ENCODE measurements around the gene DLGAP1. TPM values are rescaled to one million over a fixed set of nuclear protein-coding genes. Genes with fewer than 3 reads are reported as not detected.

The DLGAP1 gene
- total RNA-seq, 1 donor from 2014 or later, result 2.0 TPM

DNA sequence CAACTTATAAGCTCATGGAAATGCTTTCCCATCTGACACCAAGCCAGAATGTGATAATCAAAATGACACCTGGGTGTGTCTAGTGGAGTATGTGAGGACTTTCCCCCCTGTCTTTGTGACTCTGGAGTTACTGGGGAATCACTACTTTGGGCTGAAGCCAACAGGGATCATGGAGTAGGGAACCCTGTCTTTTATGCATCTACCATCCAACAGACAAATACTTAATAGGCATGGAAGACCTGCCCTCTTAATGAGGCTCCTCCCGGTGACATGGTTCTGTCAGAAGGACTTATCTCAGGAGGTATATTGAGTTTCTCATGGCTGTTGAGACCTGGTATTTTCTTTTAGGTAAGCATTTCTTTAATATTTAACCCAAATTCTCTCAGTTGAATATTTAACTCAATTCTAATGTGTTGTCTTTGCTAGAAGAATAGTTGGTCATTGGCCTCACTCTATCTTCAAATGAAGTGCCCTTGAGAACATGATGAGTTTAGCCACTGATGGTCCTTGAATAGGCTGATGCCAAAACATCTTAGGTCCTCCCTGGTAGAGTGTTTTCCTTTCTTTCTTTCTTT lies 963.0 kb downstream of the DLGAP1 start:
- no peak for DNase-seq (ENCODE audit: low spot score in 2 of 2)
- TF ChIP-seq, protein P1, sequence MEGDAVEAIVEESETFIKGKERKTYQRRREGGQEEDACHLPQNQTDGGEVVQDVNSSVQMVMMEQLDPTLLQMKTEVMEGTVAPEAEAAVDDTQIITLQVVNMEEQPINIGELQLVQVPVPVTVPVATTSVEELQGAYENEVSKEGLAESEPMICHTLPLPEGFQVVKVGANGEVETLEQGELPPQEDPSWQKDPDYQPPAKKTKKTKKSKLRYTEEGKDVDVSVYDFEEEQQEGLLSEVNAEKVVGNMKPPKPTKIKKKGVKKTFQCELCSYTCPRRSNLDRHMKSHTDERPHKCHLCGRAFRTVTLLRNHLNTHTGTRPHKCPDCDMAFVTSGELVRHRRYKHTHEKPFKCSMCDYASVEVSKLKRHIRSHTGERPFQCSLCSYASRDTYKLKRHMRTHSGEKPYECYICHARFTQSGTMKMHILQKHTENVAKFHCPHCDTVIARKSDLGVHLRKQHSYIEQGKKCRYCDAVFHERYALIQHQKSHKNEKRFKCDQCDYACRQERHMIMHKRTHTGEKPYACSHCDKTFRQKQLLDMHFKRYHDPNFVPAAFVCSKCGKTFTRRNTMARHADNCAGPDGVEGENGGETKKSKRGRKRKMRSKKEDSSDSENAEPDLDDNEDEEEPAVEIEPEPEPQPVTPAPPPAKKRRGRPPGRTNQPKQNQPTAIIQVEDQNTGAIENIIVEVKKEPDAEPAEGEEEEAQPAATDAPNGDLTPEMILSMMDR (IDR thresholded peaks at IDR 0.05), result no peak
- H3K9me3 ChIP-seq, result no peaks in the 10 kb centered on the region
- intact Hi-C loops (cut with DNase I), result no loop called here
- no peaks in the 10 kb centered on the region for H3K36me3 ChIP-seq
- no peaks in the 10 kb centered on the region for H3K27me3 ChIP-seq
- H3K27ac ChIP-seq, result no peak overlapping the region
- H3K4me3 ChIP-seq, result no peak overlapping the region
- H3K4me1 ChIP-seq, result no peaks in the 10 kb centered on the region

DNA sequence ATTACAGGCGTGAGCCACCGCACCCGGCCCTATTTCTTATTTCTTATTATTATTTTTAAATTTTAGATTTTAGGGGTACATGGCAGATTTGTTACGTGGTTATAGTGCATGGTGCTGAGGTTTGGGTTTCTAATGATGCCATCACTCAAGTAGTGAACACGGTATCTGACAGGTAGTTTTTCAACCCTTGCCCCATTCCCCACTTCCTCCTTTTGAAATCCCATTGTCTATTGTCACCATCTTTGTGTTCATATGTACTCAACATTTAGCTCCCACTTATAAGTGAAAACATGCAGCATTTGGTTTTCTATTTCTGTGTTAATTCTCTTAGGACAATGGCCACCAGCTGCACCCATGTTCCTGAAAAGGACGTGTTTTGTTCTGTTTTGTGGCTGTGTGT lies 965.6 kb downstream of the DLGAP1 start:
- no peaks in the 10 kb centered on the region for H3K4me1 ChIP-seq
- no peaks in the 10 kb centered on the region for H3K36me3 ChIP-seq
- H3K27me3 ChIP-seq, result no peaks in the 10 kb centered on the region
- no peak overlapping the region for H3K4me3 ChIP-seq
- intact Hi-C loops (cut with DNase I), result no loop called here
- no peak for DNase-seq (ENCODE audit: low spot score in 2 of 2)
- TF ChIP-seq, protein P1 (IDR thresholded peaks at IDR 0.05), result no peak
- no peaks in the 10 kb centered on the region for H3K9me3 ChIP-seq
- H3K27ac ChIP-seq, result no peak overlapping the region

DNA sequence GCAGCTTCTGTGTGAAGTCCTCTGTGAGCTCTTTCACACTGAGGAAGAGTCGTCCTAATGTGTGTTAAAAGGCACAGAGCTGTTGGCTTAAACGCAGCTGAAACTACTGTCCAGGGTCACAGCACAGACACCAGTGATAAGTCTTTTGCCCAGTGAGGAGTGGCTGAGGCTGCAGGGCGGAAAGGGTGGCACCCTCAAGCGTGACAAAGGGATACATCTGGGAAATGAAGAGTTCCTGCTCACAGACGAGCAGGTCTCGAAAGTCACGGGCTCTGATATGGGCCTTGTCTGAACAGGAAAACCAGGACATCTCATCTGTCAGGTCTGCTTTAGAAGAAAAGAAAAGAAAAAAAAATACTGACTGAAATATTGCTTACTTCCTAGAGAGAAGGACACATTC lies 968.6 kb downstream of the DLGAP1 start:
- no peak for DNase-seq (ENCODE audit: low spot score in 2 of 2)
- H3K27me3 ChIP-seq, result no peaks in the 10 kb centered on the region
- H3K4me3 ChIP-seq, result no peak overlapping the region
- no peaks in the 10 kb centered on the region for H3K4me1 ChIP-seq
- H3K9me3 ChIP-seq, result no peaks in the 10 kb centered on the region
- no peaks in the 10 kb centered on the region for H3K36me3 ChIP-seq
- TF ChIP-seq, protein P1 (IDR thresholded peaks at IDR 0.05), result no peak
- intact Hi-C loops (cut with DNase I), result no loop called here
- H3K27ac ChIP-seq, result no peak overlapping the region

DNA sequence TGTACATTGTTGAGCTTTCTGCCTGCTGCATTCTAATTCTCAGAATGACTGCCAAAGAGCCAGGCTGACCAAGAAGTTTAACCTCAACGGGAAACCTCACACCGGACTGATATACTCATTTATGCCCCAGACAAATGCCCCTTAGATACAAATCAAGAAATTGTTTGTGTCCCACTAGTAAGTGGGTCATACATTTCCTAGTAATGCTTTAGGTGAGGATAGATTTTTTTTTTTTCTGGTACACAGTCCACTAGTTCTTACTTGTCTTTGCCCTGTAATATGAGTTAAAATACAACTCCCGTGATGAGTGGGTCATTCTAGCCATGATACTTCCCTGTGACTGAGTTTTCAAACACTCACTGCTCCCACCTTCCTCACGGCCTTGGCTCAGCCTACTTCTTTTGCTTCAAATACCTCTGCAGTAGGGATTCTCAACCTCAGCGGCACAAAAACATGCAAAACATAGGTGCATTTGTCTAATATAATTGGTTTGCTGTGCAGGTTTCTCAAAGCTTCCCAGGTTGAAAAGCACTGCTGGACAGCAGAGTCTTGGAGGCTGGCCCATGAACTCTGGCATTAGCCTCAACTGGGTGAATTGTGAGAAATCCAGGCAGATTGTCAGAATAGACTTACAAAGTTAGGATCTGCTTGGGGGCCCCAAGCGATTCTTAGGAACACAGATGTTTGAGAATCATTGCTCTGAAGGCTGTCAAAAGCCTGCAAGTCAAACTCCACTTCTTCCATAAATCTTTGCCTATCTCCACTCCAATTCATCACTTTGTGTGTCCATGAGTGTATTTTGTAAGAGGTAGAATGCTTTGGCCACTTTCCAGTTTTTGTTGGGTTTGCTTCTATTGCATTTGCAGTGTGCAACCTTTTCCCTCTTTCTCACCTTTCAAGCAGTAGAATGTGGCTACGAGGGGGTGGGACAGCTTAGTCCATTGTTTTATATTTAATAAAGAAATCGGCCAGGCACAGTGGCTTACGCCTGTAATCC lies 969.7 kb downstream of the DLGAP1 start:
- TF ChIP-seq, protein P1 (IDR thresholded peaks at IDR 0.05), result no peak
- no peaks in the 10 kb centered on the region for H3K27me3 ChIP-seq
- no peaks in the 10 kb centered on the region for H3K9me3 ChIP-seq
- intact Hi-C loops (cut with DNase I), result no loop called here
- no peaks in the 10 kb centered on the region for H3K36me3 ChIP-seq
- no peaks in the 10 kb centered on the region for H3K4me1 ChIP-seq
- H3K4me3 ChIP-seq, result no peak overlapping the region
- DNase-seq (ENCODE audit: low spot score in 2 of 2), result no peak
- no peak overlapping the region for H3K27ac ChIP-seq

DNA sequence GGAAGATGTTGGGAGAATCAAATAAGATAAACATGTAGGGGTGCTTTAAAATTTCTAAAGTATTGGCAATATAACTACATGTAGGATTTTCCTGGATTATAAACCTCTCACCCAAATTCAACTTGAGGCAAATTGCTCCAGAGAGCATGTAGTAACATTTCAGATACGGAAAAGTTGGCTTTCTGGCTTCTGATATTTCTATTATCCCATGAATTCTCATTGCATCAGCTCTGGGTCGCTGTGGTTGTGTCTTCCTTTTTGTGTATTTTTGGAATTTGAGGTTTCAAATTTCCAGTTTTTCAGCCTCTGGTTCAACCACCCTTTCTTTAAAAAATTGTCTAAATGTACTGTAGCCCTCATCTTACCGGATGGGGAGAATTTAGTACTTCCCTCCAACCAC lies 972.8 kb downstream of the DLGAP1 start:
- DNase-seq (ENCODE audit: low spot score in 2 of 2), result no peak
- Histone ChIP-seq H3K9me3 (no peaks in the 10 kb centered on the region), H3K4me1 (no peaks in the 10 kb centered on the region), H3K4me3 (no peak overlapping the region), H3K27ac (no peak overlapping the region), H3K27me3 (no peaks in the 10 kb centered on the region), H3K36me3 (no peaks in the 10 kb centered on the region)
- intact Hi-C loops (cut with DNase I), result no loop called here
- TF ChIP-seq, protein P1 (IDR thresholded peaks at IDR 0.05), result no peak

All from ascending aorta (tissue), 2 donors.